Glomerular visceral epithelial cell (primary cell): ENCODE data around the gene SUMF1.
A peak's percentile ranks its signal among the peaks of the same experiment; 100 is the strongest.

Source experiments
- DNase-seq: peaks from one replicate; pipeline ENCODE4 v3.0.0-alpha.2; 2016; ENCODE audit errors: extremely low spot score

Gene SUMF1

GRCh38 chr3:4416427-4416945 lies 50.6 kb downstream of the SUMF1 start:
- no peak for DNase-seq

GRCh38 chr3:4413467-4413866 lies 53.6 kb downstream of the SUMF1 start:
- DNase-seq = no peak

- no peak for DNase-seq
Observed at GRCh38 chr3:4411833-4412232, 55.2 kb downstream of the SUMF1 start.

GRCh38 chr3:4411236-4411635 lies 55.8 kb downstream of the SUMF1 start:
- DNase-seq = no peak

- no peak for DNase-seq
Observed at GRCh38 chr3:4410606-4411005, 56.5 kb downstream of the SUMF1 start.

GRCh38 chr3:4409971-4410573 lies 57.0 kb downstream of the SUMF1 start:
- no peak for DNase-seq

- no peak for DNase-seq
Observed at GRCh38 chr3:4409415-4409814, 57.7 kb downstream of the SUMF1 start.

GRCh38 chr3:4408958-4409357 lies 58.1 kb downstream of the SUMF1 start:
- no peak for DNase-seq

GRCh38 chr3:4407941-4408340 lies 59.1 kb downstream of the SUMF1 start:
- DNase-seq = no peak

GRCh38 chr3:4406746-4407568 lies 60.1 kb downstream of the SUMF1 start:
- DNase-seq = peak; percentile 42

GRCh38 chr3:4404881-4405280 lies 62.2 kb downstream of the SUMF1 start:
- no peak for DNase-seq

GRCh38 chr3:4401441-4401840 lies 65.6 kb downstream of the SUMF1 start:
- no peak for DNase-seq

GRCh38 chr3:4399476-4399875 lies 67.6 kb downstream of the SUMF1 start:
- no peak for DNase-seq

GRCh38 chr3:4398941-4399245 lies 68.2 kb downstream of the SUMF1 start:
- no peak for DNase-seq

GRCh38 chr3:4398120-4398940 lies 68.7 kb downstream of the SUMF1 start:
- DNase-seq = no peak

GRCh38 chr3:4397466-4397865 lies 69.6 kb downstream of the SUMF1 start:
- DNase-seq = no peak

- DNase-seq = no peak
Observed at GRCh38 chr3:4396542-4396941, 70.5 kb downstream of the SUMF1 start.

- DNase-seq = no peak
Observed at GRCh38 chr3:4396006-4396405, 71.1 kb downstream of the SUMF1 start.

- no peak for DNase-seq
Observed at GRCh38 chr3:4395448-4395847, 71.6 kb downstream of the SUMF1 start.

GRCh38 chr3:4394567-4394966 lies 72.5 kb downstream of the SUMF1 start:
- DNase-seq = no peak

GRCh38 chr3:4394048-4394447 lies 73.0 kb downstream of the SUMF1 start:
- no peak for DNase-seq

- DNase-seq = no peak
Observed at GRCh38 chr3:4392992-4393391, 74.1 kb downstream of the SUMF1 start.
